Activated T-cell treated with anti-CD3 and anti-CD28 coated beads for 24 hours (primary cell): ENCODE results near the gene STIM2.

ENCODE experiments used
- DNase-seq: peaks from one replicate; pipeline ENCODE4 v3.0.0-alpha.2; 2020; ENCODE audit warnings: low read depth

Gene STIM2

DNA sequence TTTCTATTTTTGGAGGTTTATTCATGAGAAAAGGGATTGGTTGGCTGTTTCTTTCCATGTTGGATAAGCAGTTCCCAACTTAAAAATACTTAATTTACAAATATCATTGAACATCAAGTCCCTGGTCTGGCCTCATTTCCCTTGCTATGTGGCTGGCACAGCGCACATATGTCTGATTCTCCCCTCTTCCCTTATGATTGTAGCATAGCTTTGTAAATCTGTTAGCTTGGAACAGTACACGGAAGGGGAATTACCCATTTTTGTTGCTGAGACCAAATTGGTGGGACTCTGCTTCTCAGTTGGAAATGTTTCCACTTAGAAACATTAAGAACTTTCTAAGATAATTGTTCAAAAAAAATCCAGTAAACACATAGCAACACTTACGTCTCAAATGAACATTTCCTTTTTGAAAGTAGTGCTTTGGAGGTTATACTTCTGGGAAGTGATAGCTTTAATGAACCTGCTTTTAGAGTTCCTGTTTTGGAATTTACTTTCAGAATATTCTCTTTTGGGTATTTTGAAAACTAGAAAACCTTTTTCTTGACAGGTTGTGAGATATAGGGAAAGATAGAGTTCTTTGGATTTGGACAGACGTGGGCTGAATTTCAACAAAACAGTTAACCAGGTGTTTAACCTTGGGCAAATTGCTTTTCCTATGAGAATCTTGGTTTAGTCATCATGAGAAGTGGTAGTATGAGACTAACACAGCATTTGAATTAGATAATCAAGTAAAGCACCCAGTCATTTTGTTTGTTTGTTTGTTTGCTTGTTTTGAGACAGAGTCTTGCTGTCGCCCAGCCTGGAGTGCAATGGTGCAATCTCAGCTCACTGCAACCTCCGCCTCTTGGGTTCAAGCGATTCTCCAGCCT, 47.3 kb downstream of the STIM2 start:
- no peak for DNase-seq

DNA sequence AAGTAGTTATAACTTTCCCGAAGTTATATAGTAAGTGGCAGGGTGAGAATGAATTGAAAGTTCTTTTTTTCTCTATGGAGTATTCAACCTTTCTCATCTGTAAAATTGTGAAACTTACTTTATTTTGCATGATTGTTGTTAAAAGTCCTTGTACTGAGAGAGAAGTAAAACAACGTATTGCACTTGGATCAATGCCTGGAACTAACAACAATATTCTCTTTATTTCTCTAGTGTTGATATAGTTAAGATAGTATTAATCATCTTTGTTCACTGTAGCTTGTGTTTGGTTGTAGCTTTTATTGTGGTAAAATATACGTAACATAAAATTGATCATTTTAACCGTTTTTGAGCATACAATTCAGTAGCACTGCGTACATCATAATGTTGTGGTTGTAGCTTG, 48.7 kb downstream of the STIM2 start:
- no peak for DNase-seq

DNA sequence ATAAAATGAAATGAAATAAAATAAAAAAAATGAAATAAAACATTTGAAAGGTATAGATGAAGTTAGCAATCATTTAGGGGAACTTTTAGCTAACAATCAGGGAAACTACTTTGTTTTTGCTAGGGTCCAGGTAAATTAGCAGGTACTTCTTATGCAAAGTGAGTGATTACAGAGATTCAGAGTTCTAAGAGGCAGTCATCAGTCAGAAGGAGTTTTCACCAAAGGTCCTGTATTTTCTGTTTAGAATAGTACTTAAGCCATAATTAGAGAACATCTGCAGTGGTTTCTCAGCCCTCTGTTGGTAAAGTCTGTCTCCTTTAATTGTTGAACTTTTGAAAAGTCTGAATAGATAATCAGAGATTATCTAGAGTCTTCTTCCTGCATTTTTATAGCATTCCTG, 50.6 kb downstream of the STIM2 start:
- DNase-seq = no peak

DNA sequence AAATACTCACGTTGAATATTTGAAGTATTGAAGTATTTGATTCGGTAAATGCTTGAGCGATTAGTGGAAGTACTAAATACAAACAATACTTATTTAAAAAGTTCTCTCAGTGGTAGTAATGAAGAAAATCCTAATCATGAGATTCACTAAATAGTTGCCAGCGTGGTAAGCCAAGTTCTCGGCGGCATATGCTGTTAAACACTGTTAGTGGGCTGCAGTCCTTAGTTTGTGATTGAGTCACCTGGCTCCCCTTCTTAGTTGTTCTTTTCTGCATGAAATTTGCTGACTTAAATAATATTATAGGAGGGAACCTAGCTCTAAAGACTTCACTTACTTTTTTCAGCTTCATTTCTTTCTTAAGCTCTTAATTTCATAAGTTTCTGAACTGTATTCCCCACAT, 51.4 kb downstream of the STIM2 start:
- DNase-seq = no peak

DNA sequence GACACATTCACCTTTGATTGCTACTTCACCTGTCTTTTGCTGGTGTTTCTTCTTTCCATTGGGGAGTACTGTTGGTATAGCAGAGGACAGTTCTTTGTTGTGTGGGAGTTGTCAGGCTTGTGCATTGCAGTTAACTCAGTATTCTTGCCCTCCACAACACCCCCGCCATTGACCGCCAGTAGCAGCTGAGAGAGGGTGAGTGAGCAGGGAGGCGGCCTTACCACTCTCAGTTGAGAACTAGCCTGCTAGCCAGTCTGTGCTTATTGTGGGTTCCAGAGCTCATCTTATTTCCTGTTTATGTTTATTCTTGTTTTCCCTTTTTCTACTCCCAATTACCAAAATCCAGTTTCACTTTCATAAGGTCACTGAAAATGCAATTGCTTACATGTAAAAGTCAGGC, 52.2 kb downstream of the STIM2 start:
- DNase-seq = no peak

DNA sequence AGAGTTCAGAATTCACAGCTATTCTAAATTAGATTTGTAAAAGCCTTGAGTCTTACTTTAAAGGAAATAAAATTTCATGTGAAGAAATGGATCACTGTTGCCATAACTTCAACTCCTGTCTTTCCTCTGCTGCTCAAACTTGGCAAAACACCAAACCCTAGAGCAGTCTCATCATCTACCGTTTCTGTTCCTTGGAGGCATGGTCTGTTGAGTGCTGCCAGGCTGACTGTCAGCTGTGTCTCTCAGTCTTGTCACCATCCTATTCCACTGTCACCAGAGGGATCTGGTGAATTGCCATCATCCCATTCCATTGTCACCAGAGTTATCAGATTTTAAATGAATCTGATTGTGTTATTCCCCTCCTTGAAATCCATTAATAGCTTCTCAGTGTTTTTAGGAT, 55.6 kb downstream of the STIM2 start:
- DNase-seq = no peak

DNA sequence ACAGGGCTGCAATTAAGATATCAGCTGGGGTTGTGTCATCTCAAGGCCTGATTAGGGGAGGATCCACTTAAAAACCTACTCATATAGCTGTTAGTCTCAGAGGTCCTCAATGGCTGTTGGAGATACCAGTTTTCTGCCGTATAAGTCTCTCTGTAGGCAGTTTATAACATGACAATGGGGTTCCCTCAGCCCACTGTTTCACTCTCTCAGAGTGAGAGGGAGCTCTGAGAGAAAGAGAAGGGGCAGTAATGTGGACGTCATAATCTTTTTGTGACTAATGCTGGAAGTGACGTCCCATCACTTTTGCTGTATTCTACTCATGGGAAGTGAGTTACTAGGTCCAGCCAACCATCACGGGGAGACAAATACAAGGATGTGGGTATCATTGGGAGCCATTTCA, 70.3 kb downstream of the STIM2 start:
- DNase-seq = no peak

DNA sequence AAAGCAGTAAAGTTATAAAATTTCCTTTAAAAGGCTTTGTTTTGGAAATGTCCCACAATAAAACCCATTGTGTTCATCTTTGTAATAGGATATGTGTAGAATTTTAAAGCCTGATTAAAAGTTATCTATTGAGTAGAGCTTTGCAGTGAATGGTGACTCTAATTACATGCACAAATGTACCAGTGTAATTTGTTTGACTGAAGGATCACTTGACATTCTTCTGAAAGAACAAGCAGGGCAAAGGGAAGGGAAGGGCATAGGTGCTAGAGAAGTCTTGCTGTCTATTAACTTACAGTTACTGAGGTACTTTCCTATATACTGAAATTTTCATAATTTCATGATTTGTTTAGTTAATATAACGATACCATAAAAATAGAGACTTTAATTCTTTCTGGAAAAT, 70.8 kb downstream of the STIM2 start:
- DNase-seq = no peak

DNA sequence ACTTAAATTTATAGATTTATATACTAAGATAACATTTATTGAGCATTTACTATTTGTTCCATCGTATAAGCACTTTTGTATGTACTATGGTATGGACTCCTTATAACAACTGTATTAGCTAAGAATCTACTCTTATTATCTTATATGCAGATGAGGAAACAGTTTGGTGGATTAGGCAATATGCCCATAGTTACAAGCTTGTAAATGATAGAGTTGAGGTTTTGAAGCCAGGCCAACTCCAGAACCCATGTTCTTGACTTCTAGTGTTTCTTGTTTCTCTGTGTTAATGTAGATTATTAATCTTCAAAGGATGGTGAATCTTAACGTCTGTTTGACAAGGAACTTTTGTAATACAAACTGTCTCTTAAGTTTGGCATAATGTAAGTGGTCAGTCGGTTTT, 71.3 kb downstream of the STIM2 start:
- DNase-seq = no peak

DNA sequence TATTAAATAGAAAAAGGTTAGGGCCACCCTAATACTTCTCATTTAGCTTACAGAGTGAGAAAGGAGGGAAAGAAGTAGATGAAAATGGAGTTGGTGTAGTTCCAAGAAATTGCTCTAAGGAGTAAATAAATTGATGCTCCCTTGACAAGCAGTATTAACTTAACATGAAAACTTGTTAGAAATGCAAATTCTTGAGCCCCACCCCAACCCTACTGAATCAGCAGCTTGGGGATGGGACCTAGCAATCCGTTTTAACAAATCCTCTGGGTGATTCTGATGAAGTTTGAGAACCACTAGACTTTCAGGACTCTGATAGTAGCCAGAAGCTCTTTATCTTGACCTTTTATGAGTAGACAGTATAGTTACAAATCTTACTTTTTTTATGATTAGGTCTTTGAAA, 74.8 kb downstream of the STIM2 start:
- DNase-seq = no peak

DNA sequence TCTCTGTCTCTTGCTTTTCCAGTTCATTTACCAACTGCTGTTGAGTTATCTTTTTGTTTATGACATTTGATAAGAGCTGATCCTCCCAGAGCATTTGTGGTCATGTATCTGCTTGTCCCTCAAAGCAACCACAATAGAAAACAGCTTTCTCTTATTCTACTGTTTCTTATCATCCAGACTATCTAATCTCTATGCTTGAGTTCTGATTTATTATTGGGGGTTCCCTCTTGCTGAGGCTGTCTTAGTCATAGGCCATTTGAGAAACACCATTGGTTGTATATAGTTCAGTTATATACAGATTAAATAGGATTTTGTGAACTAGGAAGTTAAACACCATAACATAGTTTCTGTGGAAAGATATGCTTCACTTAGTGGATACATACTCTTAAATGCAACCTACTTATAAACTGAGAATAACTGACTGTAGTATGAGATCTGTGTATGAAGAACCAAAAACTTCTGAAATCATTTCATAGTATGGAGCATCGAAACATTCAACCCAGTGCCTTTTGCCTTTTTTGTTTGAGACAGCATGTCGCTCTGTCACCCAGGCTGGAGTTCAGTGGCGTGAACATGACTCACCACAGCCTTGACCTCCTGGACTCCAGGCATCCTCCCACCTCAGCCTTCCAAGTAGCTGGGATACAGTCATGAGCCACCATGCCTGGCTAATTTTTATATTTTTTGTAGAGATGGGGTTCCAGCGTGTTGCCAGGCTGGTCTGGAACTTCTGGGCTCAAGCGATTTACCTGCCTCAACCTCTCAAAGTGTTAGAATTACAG, 75.8 kb downstream of the STIM2 start:
- no peak for DNase-seq

DNA sequence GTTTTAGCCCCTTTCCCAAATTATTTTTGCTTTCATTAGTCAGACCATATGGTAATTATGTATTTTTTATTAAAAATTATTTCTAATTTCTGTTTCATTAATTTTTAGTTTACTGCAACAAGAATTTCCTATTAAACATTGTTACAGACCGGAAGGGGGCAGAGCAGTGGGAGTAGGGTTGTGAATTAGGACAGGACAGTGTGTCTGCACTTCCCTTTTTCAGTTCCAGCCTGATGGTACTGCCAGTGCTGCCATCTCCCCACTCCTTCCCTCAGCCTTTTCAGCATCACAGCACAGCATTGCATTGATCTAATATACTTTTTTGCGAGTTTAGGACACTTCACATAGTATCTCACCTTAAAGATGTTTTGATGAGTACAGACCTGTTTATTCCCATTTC, 76.5 kb downstream of the STIM2 start:
- DNase-seq = no peak

DNA sequence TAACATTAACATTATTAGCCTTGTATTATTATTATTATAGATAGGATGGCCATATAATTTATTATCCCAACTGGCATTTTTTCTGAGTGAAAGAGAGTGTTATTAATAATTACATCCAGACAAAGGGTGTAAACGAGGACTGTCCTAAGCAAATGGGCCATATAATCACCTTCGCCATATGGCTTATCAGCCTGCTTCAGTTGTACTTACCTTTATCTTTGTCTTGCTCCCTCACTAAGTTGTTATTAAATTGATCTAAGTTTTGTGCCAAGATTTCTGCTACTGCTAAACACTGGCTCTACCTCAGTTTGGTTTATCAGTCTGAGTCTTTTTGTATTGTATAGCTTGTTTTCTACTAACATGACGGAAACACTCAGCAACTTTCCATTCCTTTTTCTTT, 76.9 kb downstream of the STIM2 start:
- DNase-seq = no peak

DNA sequence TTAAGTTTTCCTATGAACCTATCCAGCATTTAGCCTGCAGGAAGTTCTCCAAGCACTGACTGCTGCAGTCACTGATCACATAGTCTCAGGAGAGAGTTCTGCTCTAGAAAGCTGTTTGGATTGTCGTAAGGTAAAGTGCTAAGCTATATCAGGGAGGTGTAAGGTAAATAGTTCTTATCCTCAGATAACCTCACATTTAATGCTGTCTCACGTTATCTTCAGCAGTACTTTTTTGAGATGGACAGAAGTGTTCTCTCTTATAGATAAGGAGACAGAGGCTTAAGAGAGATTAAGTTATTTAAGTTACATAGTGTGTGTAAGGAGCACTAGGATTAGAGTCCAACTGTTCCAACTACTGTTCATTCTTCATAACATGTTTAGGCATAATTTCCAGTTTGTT, 77.9 kb downstream of the STIM2 start:
- no peak for DNase-seq

DNA sequence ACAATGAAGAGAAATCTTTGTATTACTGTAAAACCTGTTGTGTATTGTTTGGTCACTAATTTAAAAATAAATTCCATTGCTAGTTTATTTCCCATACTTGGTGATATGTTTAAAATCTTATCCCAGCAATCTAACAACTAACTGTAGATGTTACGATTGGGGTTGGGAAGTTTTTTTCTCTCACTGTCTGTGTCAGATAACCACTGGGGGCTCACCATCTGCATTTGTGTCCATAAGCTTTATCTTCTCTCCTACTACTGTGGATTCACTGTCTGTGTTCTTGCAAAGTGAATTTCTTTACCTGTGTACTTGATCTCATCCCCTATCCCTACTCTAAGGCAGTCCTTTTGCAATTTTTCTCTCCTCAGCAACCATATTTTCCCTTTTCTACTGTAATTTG, 81.3 kb downstream of the STIM2 start:
- no peak for DNase-seq

DNA sequence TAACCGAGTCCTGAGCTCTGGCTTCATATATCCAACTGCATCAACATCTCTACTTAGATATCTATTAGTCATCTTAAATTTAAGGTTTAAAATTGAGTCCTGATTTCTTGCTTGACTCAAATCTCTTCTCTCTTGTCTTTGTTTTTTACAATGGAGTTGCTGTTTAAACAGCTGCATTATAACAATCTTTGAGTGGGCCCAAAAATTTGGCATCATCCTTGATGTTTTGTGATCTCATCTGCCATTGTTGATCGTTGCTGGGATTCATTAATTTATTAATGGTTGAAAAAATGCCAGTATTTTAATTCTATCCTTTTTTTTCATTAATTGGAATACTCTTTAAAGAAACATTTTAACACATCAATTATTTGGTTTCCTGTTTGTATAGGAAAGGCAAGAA, 82.2 kb downstream of the STIM2 start:
- DNase-seq = no peak

DNA sequence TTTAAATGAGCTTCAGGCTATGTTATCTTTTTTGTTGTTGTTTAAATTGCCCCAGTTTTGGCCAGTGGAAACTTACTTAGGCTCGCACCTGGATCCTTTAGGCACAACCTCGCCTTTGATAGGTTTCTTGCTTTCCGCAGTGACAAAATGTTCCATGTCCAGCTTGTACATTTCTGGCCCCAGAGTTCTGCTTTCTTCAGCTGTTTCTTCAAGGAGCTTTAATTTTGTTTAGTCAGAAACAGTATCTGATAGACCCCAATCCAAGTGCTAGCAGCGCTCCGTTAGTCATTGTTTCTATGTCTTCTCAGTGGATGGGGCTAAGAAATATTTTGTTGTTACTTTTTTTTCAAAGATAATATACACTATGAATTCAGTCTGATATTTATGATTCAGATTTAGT, 82.8 kb downstream of the STIM2 start:
- DNase-seq = no peak

DNA sequence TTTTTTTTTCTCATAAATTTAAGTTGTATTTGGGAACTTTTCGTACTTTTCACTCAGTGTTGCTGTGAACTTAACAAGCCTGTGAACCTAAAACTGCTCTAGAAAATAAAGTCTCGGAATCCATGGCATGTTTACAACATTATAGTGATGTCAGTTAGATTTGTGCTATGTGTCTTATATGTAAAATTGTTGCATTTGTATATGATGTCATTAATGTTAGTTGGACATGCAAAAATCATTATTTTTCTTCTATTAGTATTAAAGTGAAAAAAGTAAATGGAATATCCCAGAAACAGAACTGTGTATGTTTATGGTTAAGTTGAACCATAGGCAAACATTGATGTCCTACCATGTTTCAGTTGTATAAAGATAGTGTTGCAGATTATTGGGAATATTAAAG, 85.2 kb downstream of the STIM2 start:
- DNase-seq = no peak

DNA sequence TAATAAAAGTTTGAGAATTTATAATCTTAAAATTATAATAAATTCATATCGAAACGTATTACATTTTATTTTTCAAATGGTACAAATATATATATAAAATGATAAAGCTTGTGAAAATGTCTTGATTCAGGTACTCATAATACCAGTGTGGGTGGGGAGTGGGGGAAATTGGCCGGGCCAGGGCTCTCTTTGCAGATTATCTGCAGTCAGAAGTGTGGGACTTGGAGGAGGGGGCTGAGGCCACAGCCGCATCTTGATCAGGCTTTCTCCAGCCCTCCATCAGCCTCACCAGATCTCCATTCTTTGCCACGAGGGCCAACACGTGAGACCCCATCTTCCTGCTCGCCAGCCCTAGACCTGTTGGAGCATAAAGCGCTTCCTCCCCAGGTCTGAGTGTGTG, 86.7 kb downstream of the STIM2 start:
- no peak for DNase-seq

DNA sequence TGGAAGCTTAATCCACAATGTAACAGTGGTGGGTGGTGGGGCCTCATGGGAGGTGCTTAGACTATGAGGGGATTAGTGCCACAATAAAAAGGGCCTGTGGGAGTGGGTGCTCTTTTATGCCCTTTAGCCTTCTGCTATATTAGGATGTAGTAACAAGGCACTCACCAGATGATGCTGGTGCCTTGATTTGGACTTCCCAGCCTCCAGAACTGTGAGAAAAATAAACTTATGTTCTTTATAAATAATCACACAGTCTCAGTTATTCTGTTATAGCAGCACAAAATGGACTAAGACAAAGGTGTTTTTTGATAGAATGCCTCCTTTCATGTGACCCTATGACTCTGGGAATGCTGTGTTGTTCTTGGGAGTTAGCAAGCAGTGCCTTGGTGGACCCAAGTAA, 89.8 kb downstream of the STIM2 start:
- DNase-seq = no peak

DNA sequence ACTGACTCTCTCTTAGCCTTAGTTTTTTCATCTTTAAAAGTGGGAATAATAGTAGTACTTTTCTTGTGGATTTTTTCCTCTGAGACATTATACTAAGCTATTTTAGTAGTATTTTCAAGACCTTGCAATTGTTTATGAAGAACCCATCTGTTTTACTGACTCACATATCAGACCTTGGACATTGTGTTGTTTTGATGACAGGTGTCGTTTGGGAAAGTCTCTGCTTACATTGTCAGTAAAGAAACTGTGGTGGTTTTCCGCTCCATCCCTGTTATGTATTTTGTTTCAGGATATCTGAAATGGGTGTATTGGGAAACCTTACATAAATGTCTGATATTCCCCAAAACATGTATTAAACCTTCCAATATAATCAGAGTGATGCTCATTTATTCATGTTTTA, 92.2 kb downstream of the STIM2 start:
- no peak for DNase-seq

DNA sequence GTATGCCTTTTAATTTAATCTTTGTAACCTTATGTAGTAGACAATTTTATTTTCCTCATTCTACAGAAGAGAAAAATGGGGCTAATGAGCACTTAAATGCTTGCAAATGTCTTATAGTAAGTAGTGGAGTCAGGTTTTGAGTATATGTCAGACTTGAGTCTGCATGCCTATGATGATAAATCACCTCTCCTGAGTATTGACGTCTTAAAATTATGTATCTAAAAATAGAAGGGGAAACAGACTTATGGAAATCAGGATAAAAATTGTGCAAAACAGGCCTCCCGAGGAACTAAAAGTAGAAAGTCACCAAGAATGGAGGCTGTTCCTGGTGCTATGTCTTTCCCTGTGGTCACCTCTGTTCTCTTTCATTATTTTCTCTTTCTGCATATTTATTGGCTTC, 92.7 kb downstream of the STIM2 start:
- DNase-seq = no peak

DNA sequence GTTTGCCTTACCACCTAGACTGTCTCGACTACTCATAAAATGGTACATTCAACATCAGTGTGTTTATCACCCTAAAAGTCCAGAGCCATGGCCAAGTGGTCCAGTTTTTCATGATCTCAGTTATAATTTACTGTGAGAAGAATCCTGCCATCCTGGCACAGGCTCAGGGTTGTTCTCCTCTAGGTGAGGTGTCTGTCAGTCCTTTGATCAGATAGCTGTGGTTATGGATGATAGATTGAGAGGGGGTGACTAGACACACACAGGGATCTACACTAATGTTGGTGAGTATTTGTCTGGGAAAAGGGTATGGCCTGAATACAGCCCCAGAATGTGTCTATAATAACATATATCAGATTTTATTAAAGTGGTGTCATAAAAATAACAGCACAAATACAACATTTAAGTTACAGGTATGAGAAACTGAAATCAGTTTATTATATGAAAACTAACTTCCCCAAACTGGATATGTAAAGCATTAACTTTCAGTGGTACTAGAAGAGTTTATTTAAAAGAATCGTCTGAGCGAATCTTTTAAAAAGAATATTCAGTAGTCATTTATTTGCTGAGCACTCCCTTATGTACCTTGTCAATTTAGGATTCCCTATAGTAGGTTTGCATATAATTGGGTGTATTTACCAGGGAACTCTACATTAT, 93.3 kb downstream of the STIM2 start:
- DNase-seq = no peak
